Measurements from ENCODE around the gene RYR1. TPM values are rescaled to one million over a fixed set of nuclear protein-coding genes. Genes with fewer than 3 reads are reported as not detected.

Gene RYR1
- total and polyA plus RNA-seq, 2 donors (not counting 1 experiment from before 2014, with no cell fraction given): 0.43 to 3.8 TPM

- Mint-ChIP-seq H3K4me3 (no peak overlapping the region), H3K9me3 (ENCODE audit: insufficient read depth) (no peaks in the 10 kb centered on the region), H3K27me3 (peaks cover 3% of the 10 kb centered on the region), H3K27ac (no peak overlapping the region), H3K4me1 (no peaks in the 10 kb centered on the region)
- ChIA-PET POLR2A (no interaction called here), CTCF (no interaction called here)
- Histone ChIP-seq H3K79me2 (ENCODE audit: control insufficient read depth, insufficient read depth, low read length) (no peaks in the 10 kb centered on the region), H3K4me2 (replicated peaks; ENCODE audit: low read depth, low read length, poor library complexity, severe bottlenecking) (no peak overlapping the region), H3K9me3 (ENCODE audit: control extremely low read depth in 1 of 3, control insufficient read depth in 2 of 3, insufficient read depth in 1 of 3, low read length in 2 of 3) (peaks cover 0 to 9% (median 0%) of the 10 kb centered on the region in 3 donors), H3K9ac (ENCODE audit: low read length) (no peak overlapping the region), H2AFZ (ENCODE audit: insufficient read depth, low read depth, low read length, poor library complexity, severe bottlenecking) (no peak overlapping the region), H3K4me1 (ENCODE audit: control insufficient read depth in 2 of 2, insufficient read depth in 2 of 2, low read length in 2 of 2) (no peaks in the 10 kb centered on the region), H3K36me3 (replicated peaks in 1 of 2; ENCODE audit: control extremely low read depth in 1 of 2, control insufficient read depth in 1 of 2, extremely low read depth in 1 of 2, insufficient read depth in 2 of 2, low read length in 1 of 2) (no peaks in the 10 kb centered on the region), H4K20me1 (ENCODE audit: control insufficient read depth, insufficient read depth, low read length, poor library complexity, severe bottlenecking) (no peaks in the 10 kb centered on the region), H3K27me3 (replicated peaks in 1 of 4; ENCODE audit: control extremely low read depth in 1 of 4, control insufficient read depth in 3 of 4, insufficient read depth in 4 of 4, low read length in 3 of 4) (no peaks in the 10 kb centered on the region), H3K4me3 (ENCODE audit: control extremely low read depth in 1 of 5, extremely low read depth in 1 of 5, insufficient read depth in 1 of 5, low read depth in 2 of 5, low read length in 4 of 5) (no peak overlapping the region), H3K27ac (ENCODE audit: low read length in 2 of 2) (no peak overlapping the region)
- DNase-seq (no peak), ATAC-seq (ENCODE audit: low read depth) (no peak)
- 87% methylated on average over 39 of the region's 45 CpGs for WGBS (ENCODE audit: insufficient coverage)
- no peak for TF ChIP-seq EZH2 (IDR thresholded peaks at IDR 0.05; ENCODE audit: borderline replicate concordance, insufficient read depth, low read depth, low read length, poor library complexity, severe bottlenecking)
- TF ChIP-seq, protein P1, sequence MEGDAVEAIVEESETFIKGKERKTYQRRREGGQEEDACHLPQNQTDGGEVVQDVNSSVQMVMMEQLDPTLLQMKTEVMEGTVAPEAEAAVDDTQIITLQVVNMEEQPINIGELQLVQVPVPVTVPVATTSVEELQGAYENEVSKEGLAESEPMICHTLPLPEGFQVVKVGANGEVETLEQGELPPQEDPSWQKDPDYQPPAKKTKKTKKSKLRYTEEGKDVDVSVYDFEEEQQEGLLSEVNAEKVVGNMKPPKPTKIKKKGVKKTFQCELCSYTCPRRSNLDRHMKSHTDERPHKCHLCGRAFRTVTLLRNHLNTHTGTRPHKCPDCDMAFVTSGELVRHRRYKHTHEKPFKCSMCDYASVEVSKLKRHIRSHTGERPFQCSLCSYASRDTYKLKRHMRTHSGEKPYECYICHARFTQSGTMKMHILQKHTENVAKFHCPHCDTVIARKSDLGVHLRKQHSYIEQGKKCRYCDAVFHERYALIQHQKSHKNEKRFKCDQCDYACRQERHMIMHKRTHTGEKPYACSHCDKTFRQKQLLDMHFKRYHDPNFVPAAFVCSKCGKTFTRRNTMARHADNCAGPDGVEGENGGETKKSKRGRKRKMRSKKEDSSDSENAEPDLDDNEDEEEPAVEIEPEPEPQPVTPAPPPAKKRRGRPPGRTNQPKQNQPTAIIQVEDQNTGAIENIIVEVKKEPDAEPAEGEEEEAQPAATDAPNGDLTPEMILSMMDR (IDR thresholded peaks at IDR 0.05): no peak
- intact Hi-C loops (cut with micrococcal nuclease): no loop called here
Observed at GRCh38 chr19:38452430-38453366, 19.2 kb downstream of the RYR1 start.

GRCh38 chr19:38453596-38453995 is 20.1 kb downstream of the RYR1 start:
- CTCF ChIA-PET: no interaction called here
- Histone ChIP-seq H3K79me2 (ENCODE audit: control insufficient read depth, insufficient read depth, low read length) (no peaks in the 10 kb centered on the region), H2AFZ (ENCODE audit: insufficient read depth, low read depth, low read length, poor library complexity, severe bottlenecking) (no peak overlapping the region), H3K9ac (ENCODE audit: low read length) (no peak overlapping the region), H4K20me1 (ENCODE audit: control insufficient read depth, insufficient read depth, low read length, poor library complexity, severe bottlenecking) (no peaks in the 10 kb centered on the region), H3K4me1 (ENCODE audit: control insufficient read depth in 2 of 2, insufficient read depth in 2 of 2, low read length in 2 of 2) (no peaks in the 10 kb centered on the region), H3K4me2 (replicated peaks; ENCODE audit: low read depth, low read length, poor library complexity, severe bottlenecking) (no peak overlapping the region), H3K27ac (ENCODE audit: low read length in 2 of 2) (no peak overlapping the region), H3K4me3 (ENCODE audit: control extremely low read depth in 1 of 5, extremely low read depth in 1 of 5, insufficient read depth in 1 of 5, low read depth in 2 of 5, low read length in 4 of 5) (no peak overlapping the region), H3K36me3 (replicated peaks in 1 of 2; ENCODE audit: control extremely low read depth in 1 of 2, control insufficient read depth in 1 of 2, extremely low read depth in 1 of 2, insufficient read depth in 2 of 2, low read length in 1 of 2) (no peaks in the 10 kb centered on the region), H3K9me3 (ENCODE audit: control extremely low read depth in 1 of 3, control insufficient read depth in 2 of 3, insufficient read depth in 1 of 3, low read length in 2 of 3) (peaks cover 0 to 9% (median 0%) of the 10 kb centered on the region in 3 donors), H3K27me3 (replicated peaks in 1 of 4; ENCODE audit: control extremely low read depth in 1 of 4, control insufficient read depth in 3 of 4, insufficient read depth in 4 of 4, low read length in 3 of 4) (no peaks in the 10 kb centered on the region)
- POLR2A ChIA-PET: no interaction called here
- Mint-ChIP-seq H3K27ac (no peak overlapping the region), H3K4me1 (no peaks in the 10 kb centered on the region), H3K27me3 (peaks cover 6% of the 10 kb centered on the region), H3K4me3 (no peak overlapping the region), H3K9me3 (ENCODE audit: insufficient read depth) (no peaks in the 10 kb centered on the region)
- WGBS (ENCODE audit: insufficient coverage): 83% methylated on average over 1 of the region's 3 CpGs
- DNase-seq (no peak), ATAC-seq (ENCODE audit: low read depth) (no peak)
- TF ChIP-seq EZH2 (IDR thresholded peaks at IDR 0.05; ENCODE audit: borderline replicate concordance, insufficient read depth, low read depth, low read length, poor library complexity, severe bottlenecking): no peak
- TF ChIP-seq, protein P1 (IDR thresholded peaks at IDR 0.05): no peak
- intact Hi-C loops (cut with micrococcal nuclease): no loop called here

Measured in B cell (primary cell).